ENCODE data around the gene ANKRD52. TPM values are rescaled to one million over a fixed set of nuclear protein-coding genes. Genes with fewer than 3 reads are reported as not detected.
A peak's percentile ranks its signal among the peaks of the same experiment; 100 is the strongest.
"Not testable (repeated sequence)": the region's sequence is repeated elsewhere in the genome, so short reads cannot be mapped to it uniquely, and the experiment has no call there.

Gene ANKRD52
- total RNA-seq, 1 donor from 2014 or later = 48.5 TPM

- no peak for DNase-seq (ENCODE audit: low spot score)
- peaks cover 36% of the 10 kb centered on the region for H3K4me1 Mint-ChIP-seq (ENCODE audit: unreplicated experiment)
- H3K27me3 Mint-ChIP-seq (ENCODE audit: unreplicated experiment) = peaks cover 7% of the 10 kb centered on the region
- H3K27ac Mint-ChIP-seq (ENCODE audit: unreplicated experiment) = peak overlapping the region; percentile 92
- no peaks in the 10 kb centered on the region for H3K9me3 Mint-ChIP-seq (ENCODE audit: unreplicated experiment)
- TF ChIP-seq CTCF (IDR thresholded peaks at IDR 0.05; ENCODE audit: unreplicated experiment) = no peak
- peak overlapping the region; percentile 17 for H3K4me3 Mint-ChIP-seq (ENCODE audit: unreplicated experiment)
- H3K36me3 Mint-ChIP-seq (ENCODE audit: low read depth, unreplicated experiment) = no peaks in the 10 kb centered on the region
Observed at GRCh38 chr12:56197921-56198635, 60.1 kb downstream of the ANKRD52 start.

- not testable (repeated sequence) for H3K9me3 Mint-ChIP-seq (ENCODE audit: unreplicated experiment); H3K4me3 Mint-ChIP-seq (ENCODE audit: unreplicated experiment); H3K36me3 Mint-ChIP-seq (ENCODE audit: low read depth, unreplicated experiment); H3K27me3 Mint-ChIP-seq (ENCODE audit: unreplicated experiment); DNase-seq (ENCODE audit: low spot score)
- peak overlapping the region; percentile 90 for H3K27ac Mint-ChIP-seq (ENCODE audit: unreplicated experiment)
- peaks cover 30% of the 10 kb centered on the region for H3K4me1 Mint-ChIP-seq (ENCODE audit: unreplicated experiment)
Observed at GRCh38 chr12:56196818-56197550, 61.2 kb downstream of the ANKRD52 start.

DNA sequence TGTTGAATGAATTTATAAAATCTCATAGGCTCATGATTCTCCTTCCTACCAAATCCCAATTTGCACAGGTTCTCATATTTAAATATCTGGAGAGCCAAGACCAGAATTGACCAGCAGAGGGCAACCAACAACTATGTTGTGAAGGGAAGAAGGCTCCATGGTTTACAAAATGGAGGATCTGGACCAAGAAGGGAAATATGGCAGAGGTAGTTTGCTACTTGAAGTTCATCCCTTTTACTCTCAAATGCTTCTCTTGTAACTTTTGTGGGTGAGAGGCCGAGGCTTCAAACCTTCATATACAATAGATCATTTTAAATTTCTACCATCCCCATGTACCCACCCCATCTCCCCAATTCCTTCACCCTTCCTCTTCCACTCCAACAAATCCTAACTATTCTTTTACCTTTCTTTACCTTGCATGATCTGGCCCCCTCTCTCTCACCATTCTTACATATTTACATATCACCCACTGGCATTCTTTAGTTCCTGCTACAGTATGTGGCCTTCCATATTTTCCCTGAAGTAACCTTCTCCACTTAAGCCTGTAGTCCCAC lies 65.1 kb downstream of the ANKRD52 start:
- peak; percentile 77 for DNase-seq (ENCODE audit: low spot score)
- peak overlapping the region; percentile 12 for H3K4me3 Mint-ChIP-seq (ENCODE audit: unreplicated experiment)
- peaks cover 34% of the 10 kb centered on the region for H3K4me1 Mint-ChIP-seq (ENCODE audit: unreplicated experiment)
- H3K9me3 Mint-ChIP-seq (ENCODE audit: unreplicated experiment) = no peaks in the 10 kb centered on the region
- TF ChIP-seq CTCF (IDR thresholded peaks at IDR 0.05; ENCODE audit: unreplicated experiment) = peak; percentile 86
- peak overlapping the region; percentile 68 for H3K27ac Mint-ChIP-seq (ENCODE audit: unreplicated experiment)
- H3K36me3 Mint-ChIP-seq (ENCODE audit: low read depth, unreplicated experiment) = peaks cover 13% of the 10 kb centered on the region
- H3K27me3 Mint-ChIP-seq (ENCODE audit: unreplicated experiment) = peaks cover 22% of the 10 kb centered on the region

GRCh38 chr12:56192582-56192981 lies 65.6 kb downstream of the ANKRD52 start:
- no peak for TF ChIP-seq CTCF (IDR thresholded peaks at IDR 0.05; ENCODE audit: unreplicated experiment)
- Mint-ChIP-seq H3K27ac (ENCODE audit: unreplicated experiment) (no peak overlapping the region), H3K27me3 (ENCODE audit: unreplicated experiment) (peaks cover 26% of the 10 kb centered on the region), H3K9me3 (ENCODE audit: unreplicated experiment) (no peaks in the 10 kb centered on the region), H3K4me3 (ENCODE audit: unreplicated experiment) (no peak overlapping the region), H3K36me3 (ENCODE audit: low read depth, unreplicated experiment) (peaks cover 17% of the 10 kb centered on the region), H3K4me1 (ENCODE audit: unreplicated experiment) (peaks cover 34% of the 10 kb centered on the region)
- DNase-seq (ENCODE audit: low spot score) = no peak

DNA sequence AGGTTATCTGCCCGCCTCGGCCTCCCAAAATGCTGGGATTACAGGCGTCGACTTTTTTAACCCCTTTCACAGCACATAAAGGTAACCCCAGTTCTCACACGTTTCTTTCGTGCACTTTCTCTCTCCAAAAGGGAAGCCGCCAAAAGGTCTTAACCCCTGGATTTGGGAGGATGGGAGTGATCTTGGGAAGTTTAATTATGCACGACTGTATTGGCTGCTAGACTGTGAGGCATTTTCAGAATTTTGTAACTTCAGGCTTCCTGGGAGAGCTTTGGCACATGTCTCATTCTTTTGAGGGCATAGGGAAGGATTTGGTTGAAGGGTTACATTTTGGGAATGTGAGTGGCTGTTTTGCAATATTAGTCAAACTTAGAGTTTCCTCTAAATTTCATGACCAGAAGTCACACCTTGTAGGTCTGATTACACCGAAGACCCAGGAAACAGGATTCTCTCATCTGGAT lies 67.5 kb downstream of the ANKRD52 start:
- no peak for DNase-seq (ENCODE audit: low spot score)
- no peak for TF ChIP-seq CTCF (IDR thresholded peaks at IDR 0.05; ENCODE audit: unreplicated experiment)
- Mint-ChIP-seq H3K4me3 (ENCODE audit: unreplicated experiment) (peak overlapping the region; percentile 97), H3K9me3 (ENCODE audit: unreplicated experiment) (no peaks in the 10 kb centered on the region), H3K27me3 (ENCODE audit: unreplicated experiment) (peaks cover 28% of the 10 kb centered on the region), H3K27ac (ENCODE audit: unreplicated experiment) (peak overlapping the region; percentile 95), H3K4me1 (ENCODE audit: unreplicated experiment) (peaks cover 36% of the 10 kb centered on the region), H3K36me3 (ENCODE audit: low read depth, unreplicated experiment) (peaks cover 25% of the 10 kb centered on the region)

All from endothelial cell (in vitro differentiated cells).